Activated naive CD4-positive, alpha-beta T cell treated with Interleukin-2 at 50 U/mL for 16 hours (primary cell): ENCODE measurements around the gene CPT1B.
A peak's percentile ranks its signal among the peaks of the same experiment; 100 is the strongest.

Source experiments
- DNase-seq: peaks from one replicate; pipeline ENCODE4 v3.0.0-alpha.2; 2020

CPT1B gene

DNA sequence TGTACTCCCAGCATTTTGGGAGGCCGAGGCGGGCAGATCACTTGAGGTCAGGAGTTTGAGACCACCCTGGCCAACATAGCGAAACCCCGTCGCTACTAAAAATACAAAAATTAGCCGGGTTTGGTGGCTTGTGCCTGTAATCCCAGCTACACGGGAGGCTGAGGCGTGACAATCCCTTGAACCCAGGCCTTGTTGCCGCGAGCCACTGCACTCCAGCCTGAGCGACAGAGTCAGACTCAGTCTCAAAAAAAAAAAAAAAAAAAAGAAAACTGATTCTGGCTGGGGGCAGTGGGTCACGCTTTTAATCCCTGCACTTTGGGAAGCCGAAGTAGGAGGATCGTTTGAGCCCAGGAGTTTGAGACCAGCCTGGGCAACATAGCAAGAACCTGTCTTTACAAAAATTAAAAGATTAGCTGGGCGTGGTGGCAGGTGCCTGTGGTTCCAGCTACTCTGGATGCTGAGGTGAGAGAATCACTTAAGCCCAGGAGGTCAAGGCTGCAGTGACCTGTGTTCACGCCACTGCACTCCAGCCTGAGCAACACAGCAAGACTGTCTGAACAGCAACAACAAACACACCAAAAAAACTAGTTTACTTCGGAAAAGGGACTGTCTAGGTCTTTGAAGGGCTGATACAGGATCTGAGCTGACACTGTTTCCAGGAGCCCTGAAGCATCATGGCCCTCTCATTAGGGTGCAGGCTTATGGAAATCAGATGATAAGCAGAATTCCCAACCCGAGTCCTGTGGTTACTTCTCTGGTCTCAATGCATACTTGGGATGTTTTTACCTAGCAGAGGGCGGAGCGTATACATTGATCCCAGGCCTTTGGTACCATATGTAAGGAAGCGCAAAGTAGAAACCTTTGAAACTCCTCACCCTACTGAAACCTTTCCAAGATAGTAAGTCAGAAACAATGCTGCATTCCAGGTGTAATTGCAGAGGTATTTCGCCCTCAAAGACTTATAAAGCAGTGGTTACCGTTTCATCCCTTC, 6.2 kb upstream of the CPT1B start:
- DNase-seq, result no peak

DNA sequence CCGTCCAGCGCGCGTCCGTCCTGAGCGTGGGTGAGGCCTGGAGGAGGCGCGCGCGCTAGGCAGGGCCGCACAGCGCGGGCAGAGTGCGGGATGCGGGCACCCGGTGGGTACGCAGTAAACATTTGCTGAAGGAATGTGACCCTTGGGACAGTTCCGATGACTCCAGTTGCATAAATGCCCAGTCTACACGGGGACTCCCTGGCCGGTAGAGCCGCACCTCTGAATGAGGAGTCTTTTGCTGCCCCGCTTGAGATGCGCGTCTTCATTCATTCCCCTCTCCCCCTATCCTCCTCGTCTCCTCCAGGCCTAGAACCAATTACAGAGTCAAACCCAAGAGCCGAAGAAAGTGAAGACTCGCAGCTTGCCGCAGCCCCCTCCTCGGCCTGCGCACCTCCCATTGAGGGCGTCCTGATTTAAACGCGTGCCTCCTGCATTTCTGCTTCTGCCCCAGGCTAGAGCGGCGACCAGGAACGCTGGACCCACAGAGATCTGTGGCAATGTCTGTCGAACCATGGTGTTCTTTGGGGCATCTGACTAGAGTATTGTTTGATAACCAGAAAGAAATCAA, 5.2 kb upstream of the CPT1B start:
- no peak for DNase-seq

DNA sequence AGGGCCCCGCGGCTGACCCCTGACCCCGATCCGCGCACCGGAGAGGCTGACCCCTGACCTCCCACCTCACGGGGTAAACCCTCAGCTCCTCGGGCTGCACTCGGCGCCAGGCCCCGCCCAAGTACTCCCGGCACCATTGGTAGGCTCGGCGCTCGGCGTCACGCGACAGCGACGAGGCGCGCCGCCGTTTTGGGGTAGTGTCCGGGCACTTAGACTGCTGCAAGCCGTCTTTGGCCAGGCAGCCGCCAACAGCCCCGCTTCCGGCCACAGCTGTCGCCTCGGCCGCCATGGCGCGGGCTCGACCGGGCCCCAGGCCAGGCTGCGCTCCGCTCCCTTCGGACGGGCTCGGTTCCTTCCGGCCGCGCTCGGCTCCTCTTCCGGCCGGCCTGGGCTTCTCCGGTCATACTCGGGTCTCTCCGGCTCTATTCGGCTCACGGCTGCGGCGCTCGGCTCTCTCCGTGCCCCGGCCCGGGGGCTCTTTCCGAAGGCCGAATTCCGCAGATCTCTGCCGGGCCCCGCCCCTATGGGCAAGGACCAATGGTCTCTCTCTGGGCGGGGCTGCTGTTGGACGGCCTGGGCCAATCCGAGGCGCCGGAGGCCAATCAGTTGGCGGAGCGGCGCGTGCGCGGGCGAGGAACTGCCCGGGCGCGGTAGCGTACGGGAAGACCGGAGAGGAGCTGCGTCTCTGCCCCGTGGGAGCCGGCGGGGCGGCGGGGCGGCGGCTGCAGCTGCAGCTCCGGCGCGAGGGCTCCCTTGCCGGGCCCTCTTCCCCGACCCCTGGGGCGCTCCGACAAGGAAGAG, 4.5 kb upstream of the CPT1B start, which contains the start of gene CHKB:
TSS of gene CHKB (minus strand) at position 357 of the 801 bp plus-strand sequence. CDS start at position 289, 68 bp downstream.
- DNase-seq, result peak; percentile 99

DNA sequence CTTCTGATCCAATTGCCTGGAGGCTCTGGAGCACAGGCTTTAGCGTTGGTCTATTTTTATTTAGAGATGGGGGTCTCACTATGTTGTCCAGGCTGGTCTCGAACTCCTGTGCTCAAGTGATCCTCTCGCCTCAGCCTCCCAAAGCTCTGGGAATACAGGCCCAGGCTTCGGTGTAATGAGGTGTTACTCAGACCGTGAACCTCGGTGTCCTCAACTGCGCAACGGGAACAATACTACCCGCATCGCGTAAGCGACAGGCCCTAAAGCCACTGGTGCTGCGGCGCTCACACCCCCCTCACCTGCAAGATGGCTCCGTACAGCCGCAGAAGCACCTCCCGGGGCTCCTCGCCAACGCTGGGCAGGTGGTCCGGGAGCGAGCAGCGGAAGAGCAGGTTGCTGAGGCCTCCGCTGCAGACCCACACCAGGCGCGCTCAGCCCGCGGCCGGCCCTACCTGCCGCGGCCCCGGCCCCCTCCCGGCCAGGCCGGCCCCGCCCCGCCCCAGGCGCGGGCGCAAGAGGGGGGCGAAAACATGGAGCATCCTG, 3.8 kb upstream of the CPT1B start:
- DNase-seq, result peak; percentile 36

DNA sequence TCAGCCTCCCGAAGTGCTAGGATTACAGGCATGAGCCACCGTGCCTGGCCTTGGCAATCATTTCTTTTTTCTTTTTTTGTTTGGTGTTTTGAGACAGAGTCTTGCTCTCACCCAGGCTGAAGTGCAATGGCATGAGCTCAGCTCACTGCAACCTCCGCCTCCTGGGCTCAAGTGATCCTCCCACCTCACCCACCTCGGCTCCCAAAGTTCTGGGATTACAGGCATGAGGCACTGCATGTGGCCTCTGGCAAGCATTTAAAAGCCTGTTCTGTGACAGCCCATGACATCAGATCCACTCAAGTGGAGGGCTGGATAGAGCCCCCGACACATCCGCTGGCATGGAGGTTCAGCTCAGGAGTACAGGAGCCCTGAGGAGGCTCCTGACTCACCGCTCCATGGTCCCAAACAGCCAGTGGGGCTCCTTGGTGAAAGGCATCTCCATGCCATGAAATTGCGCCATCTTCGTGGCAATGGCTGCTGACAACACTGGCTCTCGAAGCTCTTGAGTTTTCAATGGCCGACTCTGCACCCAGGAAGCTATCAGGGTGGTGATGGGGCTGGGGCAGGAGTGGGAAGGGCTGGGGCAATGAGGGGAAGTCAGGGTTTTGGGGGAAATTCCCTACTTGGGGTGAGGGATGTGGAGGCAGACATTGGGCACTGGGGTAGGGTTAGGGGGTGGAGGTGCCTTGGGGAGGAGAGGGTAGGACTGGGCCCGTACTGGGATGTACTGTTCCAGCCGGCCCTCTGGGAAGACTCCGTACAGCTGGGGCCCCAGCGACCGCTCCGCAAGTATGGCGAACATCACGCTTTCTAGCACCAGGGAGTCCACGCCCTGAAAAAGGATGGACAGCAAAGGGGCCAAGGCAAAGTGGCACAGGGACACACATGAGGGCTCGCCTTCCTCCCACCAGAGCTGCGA, 3.1 kb upstream of the CPT1B start:
- no peak for DNase-seq

DNA sequence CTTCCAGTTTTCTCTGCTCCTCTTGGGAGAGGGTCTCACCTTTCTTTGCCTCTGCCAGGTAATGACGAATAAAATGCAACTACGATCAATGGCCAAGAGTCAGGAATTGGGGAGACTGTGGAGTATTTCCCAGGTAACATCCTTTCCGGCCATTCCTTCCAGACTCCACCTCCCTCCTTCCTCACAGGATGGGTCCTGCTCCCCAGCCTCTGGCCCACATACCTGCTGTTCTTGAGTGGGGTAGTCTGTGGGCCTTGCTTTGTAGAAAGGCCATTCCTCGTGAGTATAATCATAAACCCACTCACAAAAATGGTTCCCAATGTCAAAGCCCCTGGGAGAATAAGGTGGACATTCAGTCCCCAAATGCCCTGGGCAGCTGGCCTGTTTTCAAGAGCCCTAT, 1.5 kb upstream of the CPT1B start:
- no peak for DNase-seq

DNA sequence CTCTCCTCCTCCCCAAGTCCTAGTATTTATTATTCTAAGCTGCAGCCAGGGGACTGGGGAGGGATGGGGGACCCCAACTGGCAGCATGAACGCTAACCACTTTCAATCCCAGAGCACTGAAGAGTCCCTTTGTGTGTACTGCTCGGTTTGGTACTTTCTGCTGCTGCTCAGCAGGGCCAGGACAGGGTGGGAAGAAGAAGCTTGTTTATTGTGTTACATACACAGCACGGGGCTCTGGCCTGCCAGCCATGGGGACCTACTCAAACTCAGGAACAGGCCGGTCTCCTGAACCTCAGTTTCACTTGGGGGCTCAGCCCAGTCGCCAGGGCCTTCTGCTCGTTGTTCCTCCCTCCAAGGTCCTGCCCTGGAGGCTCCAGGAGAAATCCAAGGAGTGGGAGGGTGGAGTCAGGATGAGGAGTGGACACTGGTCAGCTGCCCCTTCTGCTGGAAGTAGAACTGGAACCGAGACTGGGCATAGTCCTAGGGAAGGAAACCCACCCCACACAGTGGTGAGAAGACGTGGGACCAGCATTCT, 616 bp upstream of the CPT1B start:
- DNase-seq, result no peak

DNA sequence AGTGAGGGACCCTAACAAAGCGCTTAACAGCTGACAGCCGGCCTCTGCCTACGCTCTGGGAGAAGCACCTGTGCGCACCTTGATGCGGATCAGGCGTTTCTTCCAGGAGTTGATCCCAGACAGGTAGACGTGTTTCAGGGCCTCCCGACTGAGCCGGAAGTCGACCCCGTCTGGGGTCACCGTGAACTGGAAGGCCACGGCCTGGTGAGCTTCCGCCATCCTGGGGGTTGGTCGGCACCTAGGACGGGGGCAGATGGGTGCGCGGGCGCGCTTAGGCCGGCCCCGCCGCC, 585 bp downstream of the CPT1B start:
- no peak for DNase-seq

GRCh38 chr22:50576806-50577696, 1.2 kb downstream of the CPT1B start:
- no peak for DNase-seq

DNA sequence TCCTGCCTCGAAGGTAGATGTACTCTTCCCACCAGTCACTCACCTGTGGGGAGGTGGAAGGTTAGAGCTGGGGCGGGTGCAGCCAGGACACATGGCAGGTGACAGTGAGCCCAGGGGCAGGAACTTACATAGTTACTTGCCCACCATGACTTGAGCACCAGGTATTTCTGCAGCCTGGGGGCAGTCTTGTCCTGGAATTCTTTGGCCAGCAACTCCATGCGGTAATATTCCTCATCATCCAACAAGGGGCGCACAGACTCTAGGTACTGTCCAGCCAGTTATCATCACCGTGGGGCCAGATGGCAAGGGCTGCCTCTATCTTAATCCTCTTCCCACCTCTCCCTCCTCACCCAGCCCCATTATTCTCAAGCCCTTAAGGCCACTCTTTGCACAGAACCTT, 2.2 kb downstream of the CPT1B start:
- no peak for DNase-seq

- DNase-seq, result no peak
These were observed 2.7 kb downstream of the CPT1B start for GRCh38 chr22:50575426-50575941.

DNA sequence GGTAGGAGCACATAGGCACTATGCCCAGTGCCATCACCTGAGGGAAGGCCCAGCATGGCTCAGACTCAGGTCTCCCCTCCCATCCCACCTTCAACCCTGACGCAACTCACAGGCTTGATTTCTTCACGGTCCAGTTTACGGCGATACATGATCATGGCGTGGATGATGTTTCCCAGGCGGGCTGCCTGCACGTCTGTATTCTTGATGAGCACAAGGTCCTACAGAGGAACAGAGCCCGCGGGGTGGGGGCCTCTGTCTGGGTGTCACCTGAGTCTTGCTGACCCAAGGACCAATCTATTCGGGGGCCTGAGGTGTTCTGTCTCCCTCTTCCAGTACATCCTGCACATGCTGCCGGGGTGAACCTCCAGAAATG, 3.9 kb downstream of the CPT1B start:
- DNase-seq, result no peak

DNA sequence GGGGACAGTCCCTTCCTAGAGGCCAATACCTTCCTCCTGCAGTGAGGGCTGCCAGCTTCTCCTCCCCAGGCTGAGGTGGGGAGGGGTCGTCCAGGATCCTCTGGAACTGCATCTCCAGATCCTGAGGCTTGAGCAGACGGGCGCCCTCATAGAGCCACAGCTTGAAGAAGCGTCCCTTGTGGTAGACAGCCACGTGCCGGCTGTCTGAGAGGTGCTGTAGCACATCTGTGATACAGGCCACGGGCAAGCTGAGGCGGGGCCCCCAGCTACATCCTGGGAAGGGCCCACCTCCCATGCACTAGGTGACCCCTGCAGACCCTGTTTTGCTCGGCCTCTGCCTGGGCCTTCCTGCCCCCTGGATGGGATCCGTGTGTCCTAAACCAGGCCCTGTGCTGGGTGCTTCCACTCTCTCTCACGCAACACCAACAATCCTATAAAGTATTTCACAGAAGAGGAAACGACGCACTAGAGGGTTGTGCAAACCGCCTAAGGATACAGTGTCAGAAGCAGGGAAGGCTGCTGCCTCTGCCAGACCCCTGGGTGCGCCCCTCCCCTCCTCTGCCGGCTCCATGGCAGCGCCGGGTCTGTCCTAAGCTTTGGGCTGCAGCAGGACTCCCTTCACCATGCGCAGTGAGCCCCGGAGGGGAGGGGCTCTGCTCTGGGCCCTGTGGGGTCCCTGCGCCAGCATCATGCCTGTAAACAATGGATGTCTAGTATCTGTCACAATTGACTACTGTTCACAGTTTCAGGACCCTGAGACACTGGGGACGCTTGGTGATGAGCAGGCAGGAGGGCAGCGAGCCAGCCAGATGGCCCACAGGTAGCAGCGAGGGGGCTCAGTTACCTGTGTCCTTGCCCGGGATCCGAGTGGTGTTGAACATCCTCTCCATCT, 4.5 kb downstream of the CPT1B start:
- DNase-seq, result no peak

DNA sequence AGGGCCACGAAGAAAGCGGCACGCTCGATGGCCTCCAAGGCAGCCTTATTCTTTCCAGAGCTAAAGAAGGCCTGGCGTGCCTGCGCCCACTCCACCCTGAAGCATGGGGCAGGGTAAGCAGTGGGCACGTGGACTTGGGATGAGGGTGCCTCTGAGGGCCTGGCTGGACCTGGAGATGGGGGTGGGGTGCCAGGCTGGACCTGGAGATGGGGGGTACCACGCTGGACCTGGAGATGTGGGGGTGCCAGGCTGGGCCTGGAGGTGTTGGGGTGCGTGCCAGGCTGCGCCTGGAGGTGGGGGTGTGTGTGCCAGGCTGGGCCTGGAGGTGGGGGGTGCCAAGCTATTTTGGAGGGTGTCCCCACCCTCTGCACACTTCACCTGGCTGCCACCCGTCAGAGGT, 5.3 kb downstream of the CPT1B start:
- no peak for DNase-seq

DNA sequence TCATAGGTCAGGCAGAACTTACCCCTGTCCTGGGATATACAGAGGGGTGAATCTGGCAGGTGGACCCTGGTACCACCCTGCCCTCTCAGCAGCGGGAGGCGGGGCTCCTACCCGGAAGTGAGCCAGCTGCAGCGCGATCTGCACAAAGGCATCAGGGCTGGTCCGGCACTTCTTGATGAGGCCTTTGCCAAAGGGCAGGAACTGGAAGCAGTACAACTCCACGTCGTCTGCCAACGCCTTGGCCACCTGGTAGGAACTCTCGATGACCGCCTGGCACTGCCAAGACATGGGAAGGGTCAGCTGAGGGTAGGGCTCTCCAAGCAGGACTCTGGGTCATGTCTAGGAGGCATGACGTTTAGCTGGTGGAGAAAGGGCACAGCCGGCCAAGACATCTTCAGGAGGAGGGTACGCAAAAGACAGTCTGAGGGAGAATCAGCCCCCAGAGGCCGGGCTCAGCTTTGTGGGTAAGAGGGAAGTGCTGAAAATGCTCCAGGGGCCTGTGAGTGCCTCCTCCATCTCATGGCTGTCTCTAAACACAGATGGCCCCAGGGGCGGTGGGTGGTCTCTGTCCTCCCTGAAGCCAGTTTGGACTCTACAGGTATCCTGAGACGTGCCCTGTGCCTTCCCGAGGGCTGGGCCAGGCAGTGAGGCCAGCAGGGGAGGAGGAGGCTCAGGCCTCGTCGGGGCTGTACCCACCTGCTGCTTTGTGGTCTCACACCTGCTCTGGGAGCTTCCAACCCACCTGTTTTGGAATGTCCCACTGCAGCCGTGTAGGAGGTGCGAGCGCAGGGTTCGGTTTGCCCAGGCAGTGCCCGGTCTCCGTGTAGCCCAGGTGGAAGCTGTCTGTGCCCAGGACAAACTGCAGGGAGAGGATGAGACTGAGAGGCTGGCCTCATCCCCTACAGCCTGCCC, 6.7 kb downstream of the CPT1B start:
- DNase-seq, result no peak

DNA sequence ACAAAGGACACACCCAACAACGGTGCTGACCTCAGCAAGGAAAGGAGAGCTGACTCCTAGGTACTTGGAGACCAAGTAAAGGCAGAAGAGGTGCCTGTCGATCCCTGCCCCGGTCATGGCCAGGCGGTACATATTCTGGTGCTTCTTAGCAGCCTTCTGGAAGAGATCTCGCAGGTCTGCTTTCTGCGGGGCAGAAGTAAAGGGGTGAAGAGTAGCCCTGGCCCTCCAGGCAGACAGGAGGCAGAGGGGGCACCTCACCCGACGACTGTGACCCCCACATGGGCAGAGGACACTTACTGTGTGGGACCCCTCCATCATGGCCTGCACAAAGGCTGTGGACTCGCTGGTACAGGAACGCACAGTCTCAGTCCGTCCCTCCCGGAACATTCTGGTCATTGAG, 7.4 kb downstream of the CPT1B start:
- no peak for DNase-seq

GRCh38 chr22:50569896-50570535, 8.2 kb downstream of the CPT1B start:
- DNase-seq, result no peak

DNA sequence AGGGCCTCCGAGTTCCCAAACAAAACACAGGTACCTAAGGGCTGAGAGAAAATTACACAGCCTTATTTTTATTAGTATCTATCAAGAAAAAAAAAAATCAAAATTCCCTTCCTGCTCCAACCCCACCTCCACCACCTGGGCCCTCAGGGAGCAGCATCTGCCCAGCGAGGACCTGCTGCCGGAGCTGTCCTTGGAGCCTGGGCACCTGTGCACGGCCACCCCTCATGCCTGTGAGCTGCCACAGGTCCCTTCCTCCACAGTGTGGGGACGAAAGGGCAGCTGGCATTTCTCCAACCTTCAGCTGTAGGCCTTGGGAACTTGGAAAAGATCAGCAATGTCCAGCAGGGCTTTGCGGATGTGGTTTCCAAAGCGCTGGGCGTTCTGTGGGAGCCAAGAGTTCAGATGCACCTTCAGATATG, 9.2 kb downstream of the CPT1B start:
- no peak for DNase-seq
